ENCODE measurements around the gene RNASE8. TPM values are rescaled to one million over a fixed set of nuclear protein-coding genes. Genes with fewer than 3 reads are reported as not detected.

Gene RNASE8
- total RNA-seq, 1 experiment from 2014 or later = not detected

DNA sequence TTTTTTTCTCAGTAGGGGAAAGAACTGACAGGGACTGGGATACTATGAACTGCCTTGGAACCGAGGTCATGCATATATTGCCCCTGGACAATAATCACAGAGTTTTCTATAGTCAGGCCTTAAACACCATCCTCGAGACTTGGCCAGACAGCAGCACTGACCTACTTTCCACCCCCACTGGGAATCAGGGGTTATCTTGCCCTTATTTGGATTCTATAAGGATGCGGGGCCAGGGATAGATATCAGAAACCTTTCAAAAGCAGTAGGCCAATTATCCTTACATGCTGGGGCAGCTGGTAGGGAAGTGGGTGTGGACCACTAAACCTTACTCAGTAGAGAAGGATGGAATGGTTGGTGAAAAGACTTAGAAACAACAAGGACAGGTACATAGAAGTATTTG, 38.8 kb downstream of the RNASE8 start:
- POLR2A ChIA-PET = interaction anchor here (1.6 to 7.0 kb wide), 3 partner anchors 8 to 28 kb away, joined by 8 to 74 read pairs (median 40); partner anchors contain the start of gene ARHGEF40
- CTCF ChIA-PET = interaction anchor here (2.4 to 7.5 kb wide), 4 partner anchors 9 to 82 kb away, joined by 13 to 321 read pairs (median 98); partner anchors contain the start of genes ARHGEF40 and TMEM253

DNA sequence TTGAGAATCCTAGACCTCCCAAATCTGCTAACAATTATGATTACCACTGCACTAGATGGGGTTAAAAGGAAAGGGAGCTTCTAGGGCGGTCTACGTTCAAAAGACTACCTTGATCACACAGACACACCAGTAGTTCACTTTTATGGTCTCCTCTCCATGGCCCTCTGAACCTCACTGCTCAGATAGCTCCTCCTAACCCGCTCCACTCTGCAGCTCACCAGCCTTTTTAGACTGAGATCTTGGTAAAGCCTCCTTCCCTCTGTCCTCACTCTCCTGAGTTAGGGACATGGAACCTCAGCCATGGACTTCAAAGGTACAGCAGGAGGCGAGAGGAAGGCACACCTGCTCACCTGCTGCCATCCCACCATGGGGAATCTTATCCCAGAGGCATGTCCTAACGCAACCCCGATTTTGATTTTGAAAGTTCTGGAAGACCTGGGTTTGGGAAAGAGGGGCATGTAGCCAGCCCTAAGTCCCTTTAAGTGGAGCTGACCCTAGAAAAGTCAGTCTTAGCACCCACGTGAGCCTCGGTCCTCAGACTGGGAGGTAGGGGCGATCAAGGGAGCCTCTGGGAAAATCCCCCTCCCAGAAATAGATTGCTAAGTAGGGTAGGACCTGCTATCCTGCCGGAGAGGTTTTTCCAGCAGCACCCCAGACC, 39.5 kb downstream of the RNASE8 start:
- peak; percentile 10; the same call in 1 of the 2 replicates for TF ChIP-seq GABPB1 (CRISPR knock-in tag; IDR thresholded peaks at IDR 0.05)
- no peak for TF ChIP-seq HMGA2 (CRISPR knock-in tag; IDR thresholded peaks at IDR 0.05)
- no peak for TF ChIP-seq ZNF532 (CRISPR knock-in tag; IDR thresholded peaks at IDR 0.05; ENCODE audit: borderline replicate concordance)
- no peak for TF ChIP-seq PRRX2 (CRISPR knock-in tag; IDR thresholded peaks at IDR 0.05)
- TF ChIP-seq ZNF423 (CRISPR knock-in tag; IDR thresholded peaks at IDR 0.05) = no peak
- TF ChIP-seq, protein P1, sequence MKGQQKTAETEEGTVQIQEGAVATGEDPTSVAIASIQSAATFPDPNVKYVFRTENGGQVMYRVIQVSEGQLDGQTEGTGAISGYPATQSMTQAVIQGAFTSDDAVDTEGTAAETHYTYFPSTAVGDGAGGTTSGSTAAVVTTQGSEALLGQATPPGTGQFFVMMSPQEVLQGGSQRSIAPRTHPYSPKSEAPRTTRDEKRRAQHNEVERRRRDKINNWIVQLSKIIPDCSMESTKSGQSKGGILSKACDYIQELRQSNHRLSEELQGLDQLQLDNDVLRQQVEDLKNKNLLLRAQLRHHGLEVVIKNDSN (CRISPR knock-in tag; IDR thresholded peaks at IDR 0.05) = peak; percentile 18; the same call in 1 of the 2 replicates
- no peak for TF ChIP-seq MLX (CRISPR knock-in tag; IDR thresholded peaks at IDR 0.05)
- TF ChIP-seq SMAD3 (CRISPR knock-in tag; IDR thresholded peaks at IDR 0.05; ENCODE audit: borderline replicate concordance) = no peak
- no peak for TF ChIP-seq TP53 (CRISPR knock-in tag; IDR thresholded peaks at IDR 0.05)
- no peaks in the 10 kb centered on the region for H3K27me3 Mint-ChIP-seq (ENCODE audit: low read depth)
- H3K27ac Mint-ChIP-seq = peak overlapping the region; percentile 90
- H3K4me1 Mint-ChIP-seq = peaks cover 75% of the 10 kb centered on the region
- CTCF ChIA-PET = interaction anchor here (0.7 to 7.5 kb wide), 8 partner anchors 7 to 126 kb away, joined by 3 to 321 read pairs (median 10); partner anchors contain the start of genes ARHGEF40 and TMEM253
- H3K36me3 Mint-ChIP-seq = peaks cover 14% of the 10 kb centered on the region
- POLR2A ChIA-PET = interaction anchor here (1.0 to 7.0 kb wide), 3 partner anchors 14 to 29 kb away, joined by 3 to 74 read pairs (median 8); partner anchors contain the start of gene ARHGEF40
- peak overlapping the region; percentile 90 for H3K4me3 Mint-ChIP-seq
- ATAC-seq (no peak), DNase-seq (ENCODE audit: low spot score) (no peak)
- no peaks in the 10 kb centered on the region for H3K9me3 Mint-ChIP-seq

More for the DNA sequence above, 38.8 kb downstream of the RNASE8 start:
- Mint-ChIP-seq H3K27ac (no peak overlapping the region), H3K4me3 (peak overlapping the region; percentile 90), H3K36me3 (peaks cover 17% of the 10 kb centered on the region), H3K9me3 (no peaks in the 10 kb centered on the region), H3K4me1 (peaks cover 71% of the 10 kb centered on the region), H3K27me3 (ENCODE audit: low read depth) (no peaks in the 10 kb centered on the region)
- DNase-seq (ENCODE audit: low spot score) (no peak), ATAC-seq (no peak)
- no peak for TF ChIP-seq PRRX2 (CRISPR knock-in tag; IDR thresholded peaks at IDR 0.05)

DNA sequence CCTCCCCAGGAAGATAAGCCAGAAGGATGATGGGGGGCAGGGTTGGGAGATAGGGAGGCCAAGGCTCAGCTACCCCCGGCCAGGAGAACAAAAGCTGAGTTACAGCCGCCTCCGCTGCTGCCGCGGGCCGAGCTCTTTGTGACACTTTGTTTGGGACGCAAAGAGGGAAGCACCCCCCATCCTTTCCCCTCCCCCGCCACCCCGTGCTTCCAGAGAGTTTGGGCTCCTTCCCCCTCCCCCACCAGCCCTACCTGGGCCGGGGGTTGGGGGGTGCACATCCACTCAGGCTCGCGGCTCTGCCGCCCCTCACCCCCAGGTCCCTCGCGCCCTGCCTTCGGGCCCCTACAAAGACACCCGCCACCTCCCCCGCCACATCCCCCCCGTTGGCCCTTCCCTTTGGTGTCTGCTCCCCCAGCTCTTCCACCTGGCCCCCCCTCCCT, 40.0 kb downstream of the RNASE8 start:
- Mint-ChIP-seq H3K27me3 (ENCODE audit: low read depth) (no peaks in the 10 kb centered on the region), H3K4me3 (peak overlapping the region; percentile 90), H3K27ac (peak overlapping the region; percentile 90), H3K4me1 (peaks cover 78% of the 10 kb centered on the region), H3K36me3 (peaks cover 11% of the 10 kb centered on the region), H3K9me3 (no peaks in the 10 kb centered on the region)
- no peak for ATAC-seq
- ChIA-PET CTCF (interaction anchor here (0.7 to 7.5 kb wide), 8 partner anchors 7 to 127 kb away, joined by 3 to 321 read pairs (median 10); partner anchors contain the start of genes ARHGEF40 and TMEM253), POLR2A (interaction anchor here (1.0 to 7.0 kb wide), 4 partner anchors 13 to 73 kb away, joined by 3 to 74 read pairs (median 6); partner anchors contain the start of gene ARHGEF40)
- peak; percentile 62 for DNase-seq (ENCODE audit: low spot score)
- TF ChIP-seq ATF2 (CRISPR knock-in tag; IDR thresholded peaks at IDR 0.05; ENCODE audit: borderline replicate concordance, low read depth) (no peak), KAT7 (CRISPR knock-in tag; IDR thresholded peaks at IDR 0.05; ENCODE audit: borderline replicate concordance) (no peak), ZMAT4 (CRISPR knock-in tag; IDR thresholded peaks at IDR 0.05) (no peak), SP1 (CRISPR knock-in tag; conservative IDR thresholded peaks at IDR 0.05) (no peak), FOXJ3 (CRISPR knock-in tag; IDR thresholded peaks at IDR 0.05; ENCODE audit: borderline replicate concordance) (no peak)
- TF ChIP-seq, protein P2, sequence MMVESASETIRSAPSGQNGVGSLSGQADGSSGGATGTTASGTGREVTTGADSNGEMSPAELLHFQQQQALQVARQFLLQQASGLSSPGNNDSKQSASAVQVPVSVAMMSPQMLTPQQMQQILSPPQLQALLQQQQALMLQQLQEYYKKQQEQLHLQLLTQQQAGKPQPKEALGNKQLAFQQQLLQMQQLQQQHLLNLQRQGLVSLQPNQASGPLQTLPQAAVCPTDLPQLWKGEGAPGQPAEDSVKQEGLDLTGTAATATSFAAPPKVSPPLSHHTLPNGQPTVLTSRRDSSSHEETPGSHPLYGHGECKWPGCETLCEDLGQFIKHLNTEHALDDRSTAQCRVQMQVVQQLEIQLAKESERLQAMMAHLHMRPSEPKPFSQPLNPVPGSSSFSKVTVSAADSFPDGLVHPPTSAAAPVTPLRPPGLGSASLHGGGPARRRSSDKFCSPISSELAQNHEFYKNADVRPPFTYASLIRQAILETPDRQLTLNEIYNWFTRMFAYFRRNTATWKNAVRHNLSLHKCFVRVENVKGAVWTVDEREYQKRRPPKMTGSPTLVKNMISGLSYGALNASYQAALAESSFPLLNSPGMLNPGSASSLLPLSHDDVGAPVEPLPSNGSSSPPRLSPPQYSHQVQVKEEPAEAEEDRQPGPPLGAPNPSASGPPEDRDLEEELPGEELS (CRISPR knock-in tag; IDR thresholded peaks at IDR 0.05) = no peak

Measured in WTC11 (cell line).